Ovary (tissue), 3 donors: ENCODE results near the gene CDC25C.

Source experiments
- EP300 ChIP-seq: sonication (generic); formaldehyde crosslinking; IDR thresholded peaks from one replicate; pipeline ENCODE4 v1.6.1; 2017; ENCODE audit warnings: antibody characterized with exemption
- POLR2A ChIP-seq: fragments of 450-650 bp; IDR thresholded peaks from one replicate; pipeline ENCODE4 v1.6.1; 2017; ENCODE audit warnings: antibody characterized with exemption, mild to moderate bottlenecking, moderate library complexity
- TF ChIP-seq, protein P1 (sequence below), 3 donors: fragments of 450-650 bp in 2 of 3; fragments of 200-600 bp in 1 of 3; IDR thresholded peaks; one replicate each; pipeline versions ENCODE4 v1.5.1 to v1.8.0; 2016 to 2022; ENCODE audit warnings: antibody characterized with exemption in 3 of 3, mild to moderate bottlenecking in 1 of 3
- donor health status: DM: no; HTN: no; CAD: no.

DNA sequence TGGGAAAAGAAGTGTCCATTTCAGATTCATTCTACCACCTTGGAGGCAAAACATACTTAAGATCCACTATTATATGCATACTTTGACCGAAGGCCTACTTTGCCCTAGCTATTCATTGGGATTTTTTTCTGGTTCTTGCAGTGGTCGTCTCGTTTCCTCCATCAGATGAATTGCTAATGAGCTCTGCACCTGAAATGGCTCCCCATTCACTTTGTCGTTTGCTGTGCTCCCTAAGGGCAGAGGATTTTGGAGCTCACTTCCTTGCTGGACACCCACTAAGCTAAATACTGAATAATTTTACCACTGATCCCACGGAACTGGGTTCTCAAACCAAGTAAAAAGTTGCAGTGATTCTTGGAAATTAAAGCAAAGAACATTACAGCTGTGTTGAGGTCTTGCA is 22.8 kb upstream of the CDC25C start:
- TF ChIP-seq, protein P1, sequence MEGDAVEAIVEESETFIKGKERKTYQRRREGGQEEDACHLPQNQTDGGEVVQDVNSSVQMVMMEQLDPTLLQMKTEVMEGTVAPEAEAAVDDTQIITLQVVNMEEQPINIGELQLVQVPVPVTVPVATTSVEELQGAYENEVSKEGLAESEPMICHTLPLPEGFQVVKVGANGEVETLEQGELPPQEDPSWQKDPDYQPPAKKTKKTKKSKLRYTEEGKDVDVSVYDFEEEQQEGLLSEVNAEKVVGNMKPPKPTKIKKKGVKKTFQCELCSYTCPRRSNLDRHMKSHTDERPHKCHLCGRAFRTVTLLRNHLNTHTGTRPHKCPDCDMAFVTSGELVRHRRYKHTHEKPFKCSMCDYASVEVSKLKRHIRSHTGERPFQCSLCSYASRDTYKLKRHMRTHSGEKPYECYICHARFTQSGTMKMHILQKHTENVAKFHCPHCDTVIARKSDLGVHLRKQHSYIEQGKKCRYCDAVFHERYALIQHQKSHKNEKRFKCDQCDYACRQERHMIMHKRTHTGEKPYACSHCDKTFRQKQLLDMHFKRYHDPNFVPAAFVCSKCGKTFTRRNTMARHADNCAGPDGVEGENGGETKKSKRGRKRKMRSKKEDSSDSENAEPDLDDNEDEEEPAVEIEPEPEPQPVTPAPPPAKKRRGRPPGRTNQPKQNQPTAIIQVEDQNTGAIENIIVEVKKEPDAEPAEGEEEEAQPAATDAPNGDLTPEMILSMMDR (IDR thresholded peaks at IDR 0.05), result no peak
- no peak for TF ChIP-seq POLR2A
- no peak for TF ChIP-seq EP300
